ENCODE data around the gene ITGB5. TPM values are rescaled to one million over a fixed set of nuclear protein-coding genes. Genes with fewer than 3 reads are reported as not detected.

Gene ITGB5
- total RNA-seq, 1 experiment from 2014 or later = 116 TPM

GRCh38 chr3:124800511-124801258 lies 86.5 kb downstream of the ITGB5 start:
- peaks cover 15% of the 10 kb centered on the region for H3K4me1 ChIP-seq (ENCODE audit: insufficient read depth, low read length, poor library complexity, severe bottlenecking)
- TF ChIP-seq EZH2 (IDR thresholded peaks at IDR 0.05; ENCODE audit: borderline replicate concordance, low read depth, low read length, poor library complexity, severe bottlenecking) (no peak), CTCF (conservative IDR thresholded peaks at IDR 0.05; ENCODE audit: low read depth, low read length) (no peak)
- intact Hi-C loops (cut with micrococcal nuclease; ENCODE audit: unreplicated experiment) = no loop called here
- BruUV-seq (replicated peaks) = no TSS peak
- ChIA-PET CTCF (interaction anchor here (0.5 kb wide), 1 partner anchor 96 kb away, joined by 3 read pairs; no protein-coding TSS in a partner anchor), POLR2A (ENCODE audit: low non-redundant PET) (interaction anchor here (0.6 kb wide), 1 partner anchor 82 kb away, joined by 3 read pairs; no protein-coding TSS in a partner anchor)
- peak; percentile 75 for DNase-seq (ENCODE audit: low spot score)
- peaks cover 6% of the 10 kb centered on the region for H3K36me3 ChIP-seq (ENCODE audit: insufficient read depth, low read length, poor library complexity, severe bottlenecking)
- no peaks in the 10 kb centered on the region for H3K9me3 ChIP-seq (ENCODE audit: low read depth, low read length, poor library complexity, severe bottlenecking)
- H3K27me3 ChIP-seq (replicated peaks; ENCODE audit: insufficient read depth, low read depth, low read length, poor library complexity) = no peaks in the 10 kb centered on the region
- H3K4me3 ChIP-seq (ENCODE audit: low read depth, low read length, poor library complexity, severe bottlenecking) = no peak overlapping the region
- peak overlapping the region; percentile 44 for H3K27ac ChIP-seq (ENCODE audit: low read depth, low read length, poor library complexity, severe bottlenecking)

- Histone ChIP-seq H3K36me3 (ENCODE audit: insufficient read depth, low read length, poor library complexity, severe bottlenecking) (peaks cover 6% of the 10 kb centered on the region), H3K4me3 (ENCODE audit: low read depth, low read length, poor library complexity, severe bottlenecking) (no peak overlapping the region), H3K4me1 (ENCODE audit: insufficient read depth, low read length, poor library complexity, severe bottlenecking) (peaks cover 15% of the 10 kb centered on the region), H3K27me3 (replicated peaks; ENCODE audit: insufficient read depth, low read depth, low read length, poor library complexity) (no peaks in the 10 kb centered on the region), H3K27ac (ENCODE audit: low read depth, low read length, poor library complexity, severe bottlenecking) (peak overlapping the region; percentile 44), H3K9me3 (ENCODE audit: low read depth, low read length, poor library complexity, severe bottlenecking) (no peaks in the 10 kb centered on the region)
- DNase-seq (ENCODE audit: low spot score) = no peak
- CTCF ChIA-PET = no interaction called here
- no TSS peak for BruUV-seq (replicated peaks)
- intact Hi-C loops (cut with micrococcal nuclease; ENCODE audit: unreplicated experiment) = no loop called here
- no peak for TF ChIP-seq CTCF (conservative IDR thresholded peaks at IDR 0.05; ENCODE audit: low read depth, low read length)
- no peak for TF ChIP-seq EZH2 (IDR thresholded peaks at IDR 0.05; ENCODE audit: borderline replicate concordance, low read depth, low read length, poor library complexity, severe bottlenecking)
- POLR2A ChIA-PET (ENCODE audit: low non-redundant PET) = interaction anchor here (0.6 kb wide), 1 partner anchor 83 kb away, joined by 3 read pairs; no protein-coding TSS in a partner anchor
Measured at GRCh38 chr3:124800076-124800475, 87.1 kb downstream of the ITGB5 start.

- Histone ChIP-seq H3K36me3 (ENCODE audit: insufficient read depth, low read length, poor library complexity, severe bottlenecking) (peaks cover 6% of the 10 kb centered on the region), H3K27ac (ENCODE audit: low read depth, low read length, poor library complexity, severe bottlenecking) (peak overlapping the region; percentile 44), H3K27me3 (replicated peaks; ENCODE audit: insufficient read depth, low read depth, low read length, poor library complexity) (no peaks in the 10 kb centered on the region), H3K9me3 (ENCODE audit: low read depth, low read length, poor library complexity, severe bottlenecking) (no peaks in the 10 kb centered on the region), H3K4me3 (ENCODE audit: low read depth, low read length, poor library complexity, severe bottlenecking) (no peak overlapping the region), H3K4me1 (ENCODE audit: insufficient read depth, low read length, poor library complexity, severe bottlenecking) (peaks cover 15% of the 10 kb centered on the region)
- no peak for DNase-seq (ENCODE audit: low spot score)
- no TSS peak for BruUV-seq (replicated peaks)
- CTCF ChIA-PET = no interaction called here
- no peak for TF ChIP-seq CTCF (conservative IDR thresholded peaks at IDR 0.05; ENCODE audit: low read depth, low read length)
- no peak for TF ChIP-seq EZH2 (IDR thresholded peaks at IDR 0.05; ENCODE audit: borderline replicate concordance, low read depth, low read length, poor library complexity, severe bottlenecking)
- POLR2A ChIA-PET (ENCODE audit: low non-redundant PET) = interaction anchor here (0.6 kb wide), 1 partner anchor 83 kb away, joined by 3 read pairs; no protein-coding TSS in a partner anchor
- intact Hi-C loops (cut with micrococcal nuclease; ENCODE audit: unreplicated experiment) = no loop called here
Measured at GRCh38 chr3:124799676-124800075, 87.5 kb downstream of the ITGB5 start.
